ENCODE results near the gene PF4V1.

DNA sequence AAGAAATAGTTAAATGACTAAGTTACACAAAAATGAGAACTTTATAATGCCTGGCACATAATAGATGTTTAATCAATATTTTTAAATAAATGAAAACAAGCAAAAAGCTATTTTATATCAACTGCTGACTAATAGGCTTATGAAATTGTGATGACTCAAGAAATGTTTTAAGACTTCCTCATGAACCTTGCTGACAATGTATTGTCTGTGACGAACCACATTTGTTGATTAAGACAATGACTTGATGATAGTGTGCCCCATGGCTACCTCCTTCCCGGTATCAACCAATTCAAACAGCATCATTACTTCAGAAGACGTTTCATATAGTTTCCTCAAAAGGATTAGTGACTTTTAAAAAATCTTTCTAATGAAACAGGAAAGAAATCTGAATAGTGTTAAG lies 8.8 kb upstream of the PF4V1 start:
- TF ChIP-seq MAX (IDR thresholded peaks at IDR 0.05) (no peak), TRIM24 (CRISPR knock-in tag; IDR thresholded peaks at IDR 0.05) (no peak)
